GM12873 (cell line): ENCODE measurements around the gene BMPER.

Source experiments
- TF ChIP-seq, protein P1 (sequence below): IDR thresholded peaks from 2 replicates; pipeline ENCODE4 v1.5.1; 2012; ENCODE audit warnings: low read depth, mild to moderate bottlenecking, moderate library complexity, low read length, control low read depth; ENCODE audit not compliant: insufficient read depth; ENCODE audit errors: missing control alignments

The BMPER gene

DNA sequence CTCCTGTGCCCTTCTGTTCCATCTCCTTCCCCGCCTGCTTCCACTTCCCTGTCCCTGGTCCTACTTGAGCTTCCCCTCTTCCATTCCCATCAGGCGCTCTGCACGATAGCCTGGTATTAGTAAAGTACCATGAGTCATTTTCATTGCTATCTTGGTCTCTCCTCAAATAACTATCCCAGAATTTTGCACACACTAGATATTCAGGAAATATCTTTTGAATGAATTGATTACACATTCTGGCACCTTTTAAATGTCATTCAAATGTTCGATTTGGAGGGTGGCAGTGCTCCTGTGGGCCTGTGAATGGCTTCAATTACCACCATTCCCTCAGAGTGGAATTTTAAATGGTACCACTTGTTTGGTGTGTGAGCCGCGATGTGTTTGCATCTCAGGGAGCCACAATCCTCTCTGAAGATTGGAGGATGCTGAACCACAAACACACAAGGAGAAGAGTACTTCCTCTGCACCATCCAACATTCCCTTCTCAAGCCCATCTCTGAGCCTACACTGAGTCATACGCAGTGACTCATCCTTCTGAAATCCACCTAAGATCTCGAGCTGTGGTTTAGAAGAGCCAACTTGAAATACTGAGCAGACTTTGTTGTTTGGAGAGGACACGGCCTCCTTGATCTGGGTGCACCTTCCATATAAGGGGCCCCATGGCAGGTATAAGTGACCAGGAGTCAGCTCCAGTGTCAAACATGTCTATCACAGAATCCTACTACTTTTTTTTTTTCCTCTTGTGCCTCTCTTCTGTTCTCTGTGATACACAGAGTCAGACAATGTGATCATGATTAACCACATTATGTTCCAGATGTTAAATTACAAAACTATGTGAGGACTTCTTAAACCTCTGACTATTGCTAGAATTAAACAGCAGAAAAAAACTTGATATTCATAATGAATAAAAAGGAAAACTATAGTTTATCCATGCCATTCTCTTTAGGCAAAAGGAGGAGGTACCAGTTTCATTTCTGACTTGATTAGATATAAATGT is 81.9 kb downstream of the BMPER start:
- TF ChIP-seq, protein P1, sequence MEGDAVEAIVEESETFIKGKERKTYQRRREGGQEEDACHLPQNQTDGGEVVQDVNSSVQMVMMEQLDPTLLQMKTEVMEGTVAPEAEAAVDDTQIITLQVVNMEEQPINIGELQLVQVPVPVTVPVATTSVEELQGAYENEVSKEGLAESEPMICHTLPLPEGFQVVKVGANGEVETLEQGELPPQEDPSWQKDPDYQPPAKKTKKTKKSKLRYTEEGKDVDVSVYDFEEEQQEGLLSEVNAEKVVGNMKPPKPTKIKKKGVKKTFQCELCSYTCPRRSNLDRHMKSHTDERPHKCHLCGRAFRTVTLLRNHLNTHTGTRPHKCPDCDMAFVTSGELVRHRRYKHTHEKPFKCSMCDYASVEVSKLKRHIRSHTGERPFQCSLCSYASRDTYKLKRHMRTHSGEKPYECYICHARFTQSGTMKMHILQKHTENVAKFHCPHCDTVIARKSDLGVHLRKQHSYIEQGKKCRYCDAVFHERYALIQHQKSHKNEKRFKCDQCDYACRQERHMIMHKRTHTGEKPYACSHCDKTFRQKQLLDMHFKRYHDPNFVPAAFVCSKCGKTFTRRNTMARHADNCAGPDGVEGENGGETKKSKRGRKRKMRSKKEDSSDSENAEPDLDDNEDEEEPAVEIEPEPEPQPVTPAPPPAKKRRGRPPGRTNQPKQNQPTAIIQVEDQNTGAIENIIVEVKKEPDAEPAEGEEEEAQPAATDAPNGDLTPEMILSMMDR, result no peak

DNA sequence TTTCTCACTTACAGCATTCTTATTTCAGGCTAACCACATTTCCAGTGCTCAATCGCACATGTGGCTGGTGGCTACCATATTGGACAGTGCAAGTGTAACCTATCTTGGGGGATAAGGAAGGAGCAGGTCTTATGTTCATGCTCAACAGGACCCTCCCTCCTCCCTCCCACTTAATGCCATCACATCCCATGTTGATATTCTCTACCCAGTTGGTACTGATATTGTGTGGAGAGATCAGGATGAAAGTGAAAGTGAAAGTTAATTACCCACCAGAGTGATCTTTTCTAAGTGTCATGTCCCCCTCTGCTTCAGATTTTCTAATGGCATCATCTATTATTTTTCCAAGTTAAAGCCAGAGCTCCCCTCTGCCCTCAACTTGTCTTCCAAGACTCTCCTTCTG is 91.6 kb downstream of the BMPER start:
- TF ChIP-seq, protein P1, result no peak

DNA sequence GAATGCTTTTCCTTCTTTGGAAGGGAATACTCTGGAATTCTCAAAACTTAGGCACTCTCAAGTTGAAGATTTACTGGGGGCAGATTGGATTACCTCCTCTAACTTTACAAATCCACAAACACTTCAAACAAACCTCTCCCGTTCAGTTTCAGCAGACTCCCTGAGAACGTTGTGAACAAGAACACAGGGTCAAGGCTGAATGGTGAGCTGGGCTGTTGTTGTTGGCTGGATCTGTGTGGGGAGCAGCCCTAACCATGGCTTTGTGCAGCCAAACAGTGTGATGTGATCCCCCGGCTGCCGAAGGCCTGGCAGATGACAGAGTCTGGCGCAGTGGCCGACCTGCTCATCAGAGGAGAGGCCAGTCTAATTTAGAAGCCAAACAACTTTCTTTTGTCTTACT is 93.1 kb downstream of the BMPER start:
- TF ChIP-seq, protein P1, result no peak

- TF ChIP-seq, protein P1, result no peak
Measured at GRCh38 chr7:34011017-34011695, 105.8 kb downstream of the BMPER start.

GRCh38 chr7:34011696-34012095 is 106.4 kb downstream of the BMPER start:
- TF ChIP-seq, protein P1, result no peak

- TF ChIP-seq, protein P1, result no peak
Measured at GRCh38 chr7:34013421-34013820, 108.1 kb downstream of the BMPER start.

DNA sequence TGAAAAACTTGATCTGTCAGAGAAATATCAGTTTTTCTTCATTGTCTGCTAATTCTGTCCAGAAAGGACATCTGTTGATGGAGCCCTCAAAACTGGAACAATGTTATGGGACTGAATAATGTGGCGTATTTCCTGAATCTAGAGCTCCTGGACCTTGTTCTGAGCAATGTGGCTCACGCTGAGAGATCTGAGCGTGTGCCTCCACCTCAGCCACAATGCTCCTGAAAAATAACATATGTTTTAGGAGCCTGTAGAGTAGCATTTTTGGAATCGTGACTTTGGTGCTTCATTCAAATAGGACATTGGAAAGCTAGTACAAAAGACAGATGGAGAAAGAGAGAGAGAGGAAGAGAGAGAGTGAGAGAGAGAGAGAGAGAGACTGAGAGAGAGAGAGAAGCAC is 110.3 kb downstream of the BMPER start:
- TF ChIP-seq, protein P1, result no peak
